SK-N-SH (cell line): ENCODE results near the gene LRP6. TPM values are rescaled to one million over a fixed set of nuclear protein-coding genes. Genes with fewer than 3 reads are reported as not detected.

ENCODE experiments used
- CTCF ChIA-PET: fragments of 300-600, 350-600 bp; formaldehyde crosslinking; extraction: SDS; loops from one replicate; lab custom pipeline; 2021; lab: Yijun Ruan, JAX
- POLR2A ChIA-PET: fragments of 350-600 bp; sonication (Branson Sonifier 250); formaldehyde crosslinking; extraction: SDS; loops from one replicate; lab custom pipeline; 2020; ENCODE audit warnings: antibody characterized with exemption, inconsistent platforms; lab: Yijun Ruan, JAX
- DNase-seq: peaks from one replicate; pipeline ENCODE4 v3.0.0; 2012
- H2AFZ ChIP-seq: fragments of 200-600 bp; sonication (generic); 2 replicates; pipeline ENCODE4 v1.8.1; 2016; ENCODE audit warnings: antibody characterized with exemption, mild to moderate bottlenecking, low read depth
- H3F3A ChIP-seq: fragments of 200-600 bp; sonication (generic); replicated peaks from 2 replicates; pipeline ENCODE3; 2016; ENCODE audit warnings: antibody characterized with exemption, mild to moderate bottlenecking; ENCODE audit not compliant: insufficient read depth
- H3K27ac ChIP-seq, 2 experiments: fragments of 200-500 bp in 1 of 2; fragments of 200-600 bp in 1 of 2; sonication (Bioruptor generic) in 1 of 2; sonication (generic), shearing (Covaris generic) in 1 of 2; 2 replicates each; pipeline versions ENCODE4 v1.5.1 to v1.6.1; 2014 to 2016; ENCODE audit warnings: low read depth in 2 of 2, inconsistent platforms in 1 of 2, low read length in 1 of 2, mild to moderate bottlenecking in 1 of 2, mixed read lengths in 1 of 2
- H3K27me3 ChIP-seq: fragments of 200-600 bp; sonication (generic), shearing (Covaris generic); 2 replicates; pipeline ENCODE4 v1.6.1; 2016; ENCODE audit warnings: mixed run types; ENCODE audit not compliant: insufficient read depth
- H3K36me3 ChIP-seq, 2 experiments: fragments of 200-500 bp in 1 of 2; fragments of 200-600 bp in 1 of 2; sonication (Bioruptor generic) in 1 of 2; sonication (generic) in 1 of 2; replicated peaks in 1 of 2; 2 replicates each; pipeline versions ENCODE3 to v1.5.1; 2014 to 2016; ENCODE audit warnings: low read length in 1 of 2, mild to moderate bottlenecking in 1 of 2; ENCODE audit not compliant: insufficient read depth in 2 of 2, control insufficient read depth in 1 of 2
- H3K4me1 ChIP-seq, 2 experiments: fragments of 200-500 bp in 1 of 2; fragments of 200-600 bp in 1 of 2; sonication (Bioruptor generic) in 1 of 2; sonication (generic), shearing (Covaris generic) in 1 of 2; 2 replicates each; pipeline versions ENCODE4 v1.5.1 to v1.6.1; 2014 to 2016; ENCODE audit warnings: low read depth in 1 of 2, low read length in 1 of 2, mixed run types in 1 of 2; ENCODE audit not compliant: insufficient read depth in 2 of 2, control insufficient read depth in 1 of 2
- H3K4me2 ChIP-seq: fragments of 200-600 bp; sonication (generic), shearing (Covaris generic); 2 replicates; pipeline ENCODE4 v1.6.1; 2017; ENCODE audit warnings: mixed run types
- H3K4me3 ChIP-seq, 2 experiments: fragments of 200-500 bp in 1 of 2; fragments of 200-600 bp in 1 of 2; sonication (Bioruptor generic) in 1 of 2; sonication (generic), shearing (Covaris generic) in 1 of 2; 2 replicates each; pipeline versions ENCODE4 v1.5.1 to v1.8.1; 2014 to 2016; ENCODE audit warnings: low read depth in 2 of 2, inconsistent platforms in 1 of 2, low read length in 1 of 2, mild to moderate bottlenecking in 1 of 2, mixed read lengths in 1 of 2, moderate library complexity in 1 of 2
- H3K79me2 ChIP-seq: fragments of 200-600 bp; sonication (generic); 2 replicates; pipeline ENCODE4 v1.8.1; 2017; ENCODE audit warnings: mild to moderate bottlenecking; ENCODE audit not compliant: insufficient read depth
- H3K9ac ChIP-seq: fragments of 200-600 bp; sonication (generic); 2 replicates; pipeline ENCODE4 v1.6.1; 2017; ENCODE audit warnings: mixed run types
- H3K9me2 ChIP-seq: fragments of 200-600 bp; sonication (generic); 2 replicates; pipeline ENCODE4 v1.6.1; 2017; ENCODE audit warnings: mixed run types
- H3K9me3 ChIP-seq: fragments of 200-600 bp; sonication (generic); 2 replicates; pipeline ENCODE4 v1.6.1; 2017; ENCODE audit warnings: mixed run types, mild to moderate bottlenecking, moderate library complexity
- H4K20me1 ChIP-seq: fragments of 200-600 bp; sonication (generic); 2 replicates; pipeline ENCODE4 v1.6.1; 2017; ENCODE audit warnings: mild to moderate bottlenecking, mixed run types; ENCODE audit not compliant: insufficient read depth
- FOSL2 ChIP-seq: IDR thresholded peaks from 2 replicates; pipeline ENCODE4 v1.4.0; 2012; ENCODE audit warnings: low read depth, mild to moderate bottlenecking, moderate library complexity, borderline replicate concordance
- FOXM1 ChIP-seq: IDR thresholded peaks from 2 replicates; pipeline ENCODE4 v1.4.0; 2012; ENCODE audit warnings: low read depth, mild to moderate bottlenecking
- GABPA ChIP-seq: IDR thresholded peaks from 2 replicates; pipeline ENCODE4 v1.4.0; 2012; ENCODE audit warnings: low read depth, mild to moderate bottlenecking
- GATA2 ChIP-seq: sonication (generic); formaldehyde crosslinking; IDR thresholded peaks from 2 replicates; pipeline ENCODE4 v1.5.0; 2020; ENCODE audit warnings: mild to moderate bottlenecking, missing genetic modification reagents
- MXI1 ChIP-seq: IDR thresholded peaks from 2 replicates; pipeline ENCODE4 v1.6.1; 2012; ENCODE audit warnings: mild to moderate bottlenecking, low read depth, low read length, improper control_type of control experiment
- NFIC ChIP-seq: IDR thresholded peaks from 2 replicates; pipeline ENCODE4 v1.4.0; 2012; ENCODE audit warnings: borderline replicate concordance
- PBX3 ChIP-seq: IDR thresholded peaks from 2 replicates; pipeline ENCODE4; 2012
- POLR2AphosphoS5 ChIP-seq: IDR thresholded peaks from 2 replicates; pipeline ENCODE4 v1.6.1; 2012; ENCODE audit warnings: low read depth, low read length
- RAD21 ChIP-seq: IDR thresholded peaks from 2 replicates; pipeline ENCODE4 v1.6.1; 2012; ENCODE audit warnings: mild to moderate bottlenecking, low read length
- REST ChIP-seq: IDR thresholded peaks from 2 replicates; pipeline ENCODE4 v1.6.1; 2012; ENCODE audit warnings: mild to moderate bottlenecking, low read depth, low read length, moderate library complexity
- RXRA ChIP-seq: IDR thresholded peaks from 2 replicates; pipeline ENCODE4 v1.4.0; 2012; ENCODE audit warnings: low read depth, mild to moderate bottlenecking, borderline replicate concordance
- TAF1 ChIP-seq: IDR thresholded peaks from 2 replicates; pipeline ENCODE4 v1.6.1; 2012; ENCODE audit warnings: low read depth, mild to moderate bottlenecking, low read length, moderate library complexity, borderline replicate concordance
- WGBS: methylation state at CpG from one replicate; pipeline ENCODE4 v1.1.6; 2017; ENCODE audit warnings: low lambda C conversion rate; 5-methylcytosine and 5-hydroxymethylcytosine counted together
- polyA plus RNA-seq, 3 experiments: library from polyadenylated mRNA; depleted of rRNA; stranded (reverse); fragments of >200 nt; gene quantifications; 2 replicates each; pipeline ENCODE4 v1.2.3, GENCODE V29; 2012
- TF ChIP-seq, protein P1 (sequence below): fragments of 150-350 bp; IDR thresholded peaks from 2 replicates; pipeline ENCODE4 v1.6.1; 2016; ENCODE audit warnings: mild to moderate bottlenecking, low read depth, low read length
- TF ChIP-seq, protein P2 (sequence below): IDR thresholded peaks from 2 replicates; pipeline ENCODE4 v1.4.0; 2012; ENCODE audit warnings: low read depth, borderline replicate concordance
- TF ChIP-seq, protein P3 (sequence below): IDR thresholded peaks from 2 replicates; pipeline ENCODE4 v1.4.0; 2012; ENCODE audit warnings: low read depth, borderline replicate concordance
- TF ChIP-seq, protein P4 (sequence below): fragments of 150-350 bp; IDR thresholded peaks from 2 replicates; pipeline ENCODE4 v1.6.1; 2017; ENCODE audit warnings: antibody characterized with exemption, low read length, low read depth, borderline replicate concordance
- TF ChIP-seq, protein P5 (sequence below): fragments of 200-600 bp; sonication (generic); IDR thresholded peaks from 2 replicates; pipeline ENCODE4 v1.6.1; 2017; ENCODE audit warnings: antibody characterized with exemption, mild to moderate bottlenecking, moderate library complexity

The LRP6 gene
- polyA plus RNA-seq, 1 of the 3 experiments (the other 2 are of a cell fraction) = 13.7 TPM

DNA sequence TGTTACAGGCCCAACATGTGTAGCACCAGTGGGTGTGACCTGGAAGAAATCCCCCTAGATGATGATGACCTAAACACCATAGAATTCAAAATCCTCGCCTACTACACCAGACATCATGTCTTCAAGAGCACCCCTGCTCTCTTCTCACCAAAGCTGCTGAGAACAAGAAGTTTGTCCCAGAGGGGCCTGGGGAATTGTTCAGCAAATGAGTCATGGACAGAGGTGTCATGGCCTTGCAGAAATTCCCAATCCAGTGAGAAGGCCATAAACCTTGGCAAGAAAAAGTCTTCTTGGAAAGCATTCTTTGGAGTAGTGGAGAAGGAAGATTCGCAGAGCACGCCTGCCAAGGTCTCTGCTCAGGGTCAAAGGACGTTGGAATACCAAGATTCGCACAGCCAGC is 187.6 kb downstream of the LRP6 start:
- TF ChIP-seq FOSL2 (no peak), POLR2AphosphoS5 (no peak), TAF1 (no peak), FOXM1 (no peak), GABPA (no peak), NFIC (no peak), PBX3 (no peak), REST (no peak), MXI1 (no peak), GATA2 (CRISPR knock-in tag) (no peak), RXRA (no peak), RAD21 (no peak)
- TF ChIP-seq, protein P1, sequence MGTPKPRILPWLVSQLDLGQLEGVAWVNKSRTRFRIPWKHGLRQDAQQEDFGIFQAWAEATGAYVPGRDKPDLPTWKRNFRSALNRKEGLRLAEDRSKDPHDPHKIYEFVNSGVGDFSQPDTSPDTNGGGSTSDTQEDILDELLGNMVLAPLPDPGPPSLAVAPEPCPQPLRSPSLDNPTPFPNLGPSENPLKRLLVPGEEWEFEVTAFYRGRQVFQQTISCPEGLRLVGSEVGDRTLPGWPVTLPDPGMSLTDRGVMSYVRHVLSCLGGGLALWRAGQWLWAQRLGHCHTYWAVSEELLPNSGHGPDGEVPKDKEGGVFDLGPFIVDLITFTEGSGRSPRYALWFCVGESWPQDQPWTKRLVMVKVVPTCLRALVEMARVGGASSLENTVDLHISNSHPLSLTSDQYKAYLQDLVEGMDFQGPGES = no peak
- TF ChIP-seq, protein P2, sequence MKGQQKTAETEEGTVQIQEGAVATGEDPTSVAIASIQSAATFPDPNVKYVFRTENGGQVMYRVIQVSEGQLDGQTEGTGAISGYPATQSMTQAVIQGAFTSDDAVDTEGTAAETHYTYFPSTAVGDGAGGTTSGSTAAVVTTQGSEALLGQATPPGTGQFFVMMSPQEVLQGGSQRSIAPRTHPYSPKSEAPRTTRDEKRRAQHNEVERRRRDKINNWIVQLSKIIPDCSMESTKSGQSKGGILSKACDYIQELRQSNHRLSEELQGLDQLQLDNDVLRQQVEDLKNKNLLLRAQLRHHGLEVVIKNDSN = no peak
- TF ChIP-seq, protein P3, sequence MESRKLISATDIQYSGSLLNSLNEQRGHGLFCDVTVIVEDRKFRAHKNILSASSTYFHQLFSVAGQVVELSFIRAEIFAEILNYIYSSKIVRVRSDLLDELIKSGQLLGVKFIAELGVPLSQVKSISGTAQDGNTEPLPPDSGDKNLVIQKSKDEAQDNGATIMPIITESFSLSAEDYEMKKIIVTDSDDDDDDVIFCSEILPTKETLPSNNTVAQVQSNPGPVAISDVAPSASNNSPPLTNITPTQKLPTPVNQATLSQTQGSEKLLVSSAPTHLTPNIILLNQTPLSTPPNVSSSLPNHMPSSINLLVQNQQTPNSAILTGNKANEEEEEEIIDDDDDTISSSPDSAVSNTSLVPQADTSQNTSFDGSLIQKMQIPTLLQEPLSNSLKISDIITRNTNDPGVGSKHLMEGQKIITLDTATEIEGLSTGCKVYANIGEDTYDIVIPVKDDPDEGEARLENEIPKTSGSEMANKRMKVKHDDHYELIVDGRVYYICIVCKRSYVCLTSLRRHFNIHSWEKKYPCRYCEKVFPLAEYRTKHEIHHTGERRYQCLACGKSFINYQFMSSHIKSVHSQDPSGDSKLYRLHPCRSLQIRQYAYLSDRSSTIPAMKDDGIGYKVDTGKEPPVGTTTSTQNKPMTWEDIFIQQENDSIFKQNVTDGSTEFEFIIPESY = no peak
- TF ChIP-seq, protein P4, sequence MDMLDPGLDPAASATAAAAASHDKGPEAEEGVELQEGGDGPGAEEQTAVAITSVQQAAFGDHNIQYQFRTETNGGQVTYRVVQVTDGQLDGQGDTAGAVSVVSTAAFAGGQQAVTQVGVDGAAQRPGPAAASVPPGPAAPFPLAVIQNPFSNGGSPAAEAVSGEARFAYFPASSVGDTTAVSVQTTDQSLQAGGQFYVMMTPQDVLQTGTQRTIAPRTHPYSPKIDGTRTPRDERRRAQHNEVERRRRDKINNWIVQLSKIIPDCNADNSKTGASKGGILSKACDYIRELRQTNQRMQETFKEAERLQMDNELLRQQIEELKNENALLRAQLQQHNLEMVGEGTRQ = no peak
- TF ChIP-seq, protein P5, sequence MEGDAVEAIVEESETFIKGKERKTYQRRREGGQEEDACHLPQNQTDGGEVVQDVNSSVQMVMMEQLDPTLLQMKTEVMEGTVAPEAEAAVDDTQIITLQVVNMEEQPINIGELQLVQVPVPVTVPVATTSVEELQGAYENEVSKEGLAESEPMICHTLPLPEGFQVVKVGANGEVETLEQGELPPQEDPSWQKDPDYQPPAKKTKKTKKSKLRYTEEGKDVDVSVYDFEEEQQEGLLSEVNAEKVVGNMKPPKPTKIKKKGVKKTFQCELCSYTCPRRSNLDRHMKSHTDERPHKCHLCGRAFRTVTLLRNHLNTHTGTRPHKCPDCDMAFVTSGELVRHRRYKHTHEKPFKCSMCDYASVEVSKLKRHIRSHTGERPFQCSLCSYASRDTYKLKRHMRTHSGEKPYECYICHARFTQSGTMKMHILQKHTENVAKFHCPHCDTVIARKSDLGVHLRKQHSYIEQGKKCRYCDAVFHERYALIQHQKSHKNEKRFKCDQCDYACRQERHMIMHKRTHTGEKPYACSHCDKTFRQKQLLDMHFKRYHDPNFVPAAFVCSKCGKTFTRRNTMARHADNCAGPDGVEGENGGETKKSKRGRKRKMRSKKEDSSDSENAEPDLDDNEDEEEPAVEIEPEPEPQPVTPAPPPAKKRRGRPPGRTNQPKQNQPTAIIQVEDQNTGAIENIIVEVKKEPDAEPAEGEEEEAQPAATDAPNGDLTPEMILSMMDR = no peak
- no peaks in the 10 kb centered on the region for H3K79me2 ChIP-seq
- H3K27ac ChIP-seq = no peak overlapping the region
- no peak overlapping the region for H3K9ac ChIP-seq
- ChIA-PET CTCF (interaction anchor here (1.0 kb wide), 1 partner anchor 249 kb away, joined by 4 read pairs; no protein-coding TSS in a partner anchor), POLR2A (no interaction called here)
- H4K20me1 ChIP-seq = no peaks in the 10 kb centered on the region
- H3F3A ChIP-seq = no peaks in the 10 kb centered on the region
- H3K4me2 ChIP-seq = no peak overlapping the region
- peaks cover 4 to 5% of the 10 kb centered on the region in 2 experiments; a peak in 3 of 4 replicates for H3K4me1 ChIP-seq
- no peaks in the 10 kb centered on the region for H3K36me3 ChIP-seq
- no peak overlapping the region for H3K4me3 ChIP-seq
- 88% methylated on average over 4 of the region's 5 CpGs for WGBS
- H3K9me2 ChIP-seq = no peaks in the 10 kb centered on the region
- DNase-seq = no peak
- no peak overlapping the region for H2AFZ ChIP-seq
- H3K9me3 ChIP-seq = no peaks in the 10 kb centered on the region
- H3K27me3 ChIP-seq = no peaks in the 10 kb centered on the region
